Activated CD4-positive, alpha-beta T cell treated with anti-CD3 and anti-CD28 coated beads, Interleukin-2, amount 50 U/mL, for 4 hours (primary cell): Measurements from ENCODE around the gene MIEN1.
"Not testable (repeated sequence)": the region's sequence is repeated elsewhere in the genome, so short reads cannot be mapped to it uniquely, and the experiment has no call there.

Source experiments
- DNase-seq, 2 experiments: peaks; one replicate each; pipeline ENCODE4 v3.0.0-alpha.2; 2020

The MIEN1 gene, protein sequence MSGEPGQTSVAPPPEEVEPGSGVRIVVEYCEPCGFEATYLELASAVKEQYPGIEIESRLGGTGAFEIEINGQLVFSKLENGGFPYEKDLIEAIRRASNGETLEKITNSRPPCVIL

GRCh38 chr17:39730095-39730921, at the start of gene MIEN1:
Gene MIEN1, minus strand, starts transcription at chr17:39730532. Its CDS starts 37 bp downstream, at chr17:39730495.
- DNase-seq = peak; percentile 90 to 92

DNA sequence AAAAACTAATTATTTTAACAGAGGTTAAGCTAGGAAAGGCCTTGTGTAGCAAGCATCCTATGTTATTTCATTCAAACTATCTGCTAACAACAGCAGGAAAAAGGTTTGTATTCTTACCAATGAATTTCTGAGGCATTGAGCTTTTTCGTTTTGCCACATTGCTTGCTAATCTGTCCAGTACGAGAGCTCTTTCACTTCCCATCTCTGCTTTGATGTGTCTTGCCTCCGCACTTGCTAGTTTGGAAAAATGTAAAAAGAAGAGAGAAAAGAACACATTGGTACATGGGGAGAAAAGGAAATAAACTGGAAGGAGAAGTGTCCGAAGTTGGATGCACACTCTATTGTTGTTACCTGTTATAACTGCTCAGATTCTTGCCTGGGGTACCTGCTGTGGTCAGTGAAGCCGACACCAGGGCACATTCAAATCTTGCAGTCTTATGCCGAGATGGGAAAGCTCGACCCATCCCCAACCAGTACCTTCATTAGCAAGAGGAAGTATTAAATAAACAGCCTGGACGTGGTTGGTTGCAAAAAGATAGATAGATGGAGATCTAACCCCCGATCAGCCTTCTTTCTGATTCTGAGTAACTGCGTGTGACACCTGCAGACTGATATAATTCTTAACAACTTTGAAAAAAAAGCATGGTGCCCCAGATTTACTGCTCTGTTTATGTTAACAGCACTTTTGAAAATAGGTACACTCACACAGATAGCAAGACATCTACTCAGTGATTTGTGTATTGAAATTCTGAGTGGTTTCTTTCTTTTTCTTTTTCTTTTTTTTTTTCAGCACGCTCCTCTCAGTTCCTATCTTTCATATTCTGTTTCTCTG, 47.4 kb upstream of the MIEN1 start:
- no peak for DNase-seq

GRCh38 chr17:39776252-39776651, 45.9 kb upstream of the MIEN1 start:
- DNase-seq = no peak

DNA sequence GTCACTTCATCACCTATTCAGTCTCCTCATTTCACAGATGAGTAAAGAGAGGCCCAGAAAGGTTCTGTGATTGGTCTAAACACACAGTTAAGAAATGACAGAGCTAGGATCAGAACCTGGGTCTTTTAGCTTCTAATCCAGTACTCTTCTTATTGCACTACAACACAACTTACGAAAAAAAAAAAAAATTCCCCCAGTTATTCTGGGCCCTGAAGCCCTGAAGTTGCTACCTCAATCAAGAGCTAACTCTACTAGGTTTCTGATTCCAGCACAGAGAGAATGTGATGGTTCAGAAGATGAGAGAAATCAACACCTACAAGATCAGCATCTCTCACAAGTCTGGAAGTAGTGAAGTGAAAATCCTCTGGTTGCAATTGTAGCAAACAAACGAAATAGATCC, 44.7 kb upstream of the MIEN1 start:
- DNase-seq = no peak

DNA sequence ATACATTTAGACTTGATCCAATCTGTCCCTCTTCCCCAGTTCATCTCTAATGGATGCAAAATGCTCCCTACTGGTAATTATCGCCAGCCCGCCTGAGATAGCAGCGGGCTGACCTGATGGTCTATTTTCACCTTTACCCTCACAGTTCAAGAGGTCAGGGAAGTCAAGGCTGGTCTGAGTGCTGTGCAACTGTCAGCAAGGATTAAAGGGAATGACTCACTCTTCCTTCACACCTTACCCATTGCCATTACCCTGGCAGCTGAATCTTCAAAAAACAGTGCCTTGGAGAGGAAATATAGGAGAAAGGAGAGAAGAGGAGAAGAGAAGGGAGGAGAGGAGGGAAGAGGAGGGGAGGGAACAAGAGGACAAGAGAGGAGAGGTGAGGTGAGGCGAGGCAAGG, 43.7 kb upstream of the MIEN1 start:
- DNase-seq = no peak

DNA sequence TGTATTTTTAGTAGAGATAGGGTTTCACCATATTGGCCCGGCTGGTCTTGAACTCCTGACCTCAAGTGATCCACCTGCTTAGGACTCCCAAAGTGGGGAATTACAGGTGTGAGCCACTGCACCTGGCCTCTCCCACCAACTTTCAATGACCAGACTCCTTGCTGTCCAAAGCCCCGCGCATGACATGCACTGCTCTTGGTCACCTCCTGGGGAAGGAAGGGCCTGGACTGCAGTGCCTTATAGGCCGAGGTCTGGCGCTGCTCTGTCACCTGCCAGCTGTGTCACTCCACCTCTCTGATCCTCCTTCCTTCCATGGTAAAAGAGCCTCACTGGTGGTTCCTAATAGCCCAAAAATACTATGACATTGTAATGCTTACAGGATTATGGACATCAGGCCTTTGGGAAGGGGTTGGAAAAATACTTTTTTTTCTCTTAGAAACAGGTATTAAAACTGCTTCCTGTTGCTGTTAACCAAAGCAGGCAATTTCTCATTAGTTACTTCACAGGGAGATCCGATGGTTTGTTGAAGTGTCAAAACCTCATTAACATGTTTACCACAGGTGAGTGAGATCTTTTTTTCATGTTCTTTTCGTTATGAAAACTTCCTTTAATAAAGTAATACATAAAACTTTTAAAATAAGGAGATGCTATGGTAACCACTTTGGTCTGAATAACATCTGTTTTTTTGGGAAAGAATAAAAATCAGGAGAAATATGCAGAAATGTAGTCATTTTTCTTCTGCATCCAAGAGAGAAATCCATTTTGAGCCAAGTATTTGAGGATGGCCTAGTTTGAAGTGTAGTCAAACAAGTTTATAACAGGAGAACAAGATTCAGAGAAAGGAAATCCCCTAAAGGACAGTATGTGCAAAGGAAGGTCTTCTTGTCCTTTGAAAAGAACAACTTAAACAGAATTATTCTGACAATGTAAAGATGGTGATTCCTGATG, 42.9 kb upstream of the MIEN1 start:
- no peak for DNase-seq

- no peak for DNase-seq
Observed at GRCh38 chr17:39772415-39772814, 42.1 kb upstream of the MIEN1 start.

DNA sequence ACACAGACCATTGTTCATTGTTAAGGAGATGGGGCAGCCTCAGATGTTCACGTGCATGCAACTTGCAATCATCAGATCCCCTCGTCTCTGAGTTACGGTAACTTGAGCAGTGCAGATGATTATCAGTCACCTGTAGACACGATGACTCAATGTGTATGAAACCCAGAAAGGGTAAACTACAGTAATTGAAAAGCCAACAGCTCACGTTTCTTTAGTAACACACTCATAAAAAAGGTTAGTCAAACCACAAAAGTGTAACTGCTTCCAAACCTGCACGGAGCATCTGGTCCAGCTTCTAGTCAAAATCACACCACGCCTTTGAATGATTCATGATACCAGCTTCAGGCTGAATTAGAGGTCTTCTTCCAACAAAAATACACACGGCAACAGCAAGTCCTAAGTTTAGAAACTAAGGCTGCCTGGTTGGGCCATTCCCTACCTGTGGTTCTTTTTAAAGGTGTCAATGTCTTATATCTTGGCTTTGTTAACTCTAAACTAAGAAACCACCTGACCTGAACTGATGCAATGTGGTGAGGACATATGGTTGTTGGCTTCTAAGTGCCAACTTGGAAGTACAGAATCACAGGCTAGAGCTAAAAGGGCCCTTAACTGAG, 39.7 kb upstream of the MIEN1 start:
- DNase-seq = peak; percentile 50 to 59

- DNase-seq = no peak
Observed at GRCh38 chr17:39767147-39767546, 36.8 kb upstream of the MIEN1 start.

DNA sequence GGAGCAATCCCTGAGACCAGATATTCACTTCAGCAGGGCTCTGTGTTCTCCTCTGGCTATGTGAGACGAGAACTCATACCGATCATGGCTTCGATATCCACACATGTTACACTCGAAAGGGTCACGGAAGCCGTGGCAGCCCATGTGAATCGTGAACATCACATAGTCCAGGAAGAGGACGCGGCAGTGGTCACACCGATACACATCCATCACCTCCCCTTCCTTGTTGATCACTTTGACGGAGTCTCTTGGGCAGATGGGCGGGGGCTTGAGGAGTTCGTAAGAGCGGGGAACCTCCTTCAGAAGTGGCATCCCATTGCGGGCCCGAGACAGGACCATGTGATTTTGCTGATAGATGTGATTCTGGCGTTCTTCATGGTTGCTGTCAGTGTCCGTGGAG, 35.4 kb upstream of the MIEN1 start:
- no peak for DNase-seq

GRCh38 chr17:39765175-39765574, 34.8 kb upstream of the MIEN1 start:
- no peak for DNase-seq

DNA sequence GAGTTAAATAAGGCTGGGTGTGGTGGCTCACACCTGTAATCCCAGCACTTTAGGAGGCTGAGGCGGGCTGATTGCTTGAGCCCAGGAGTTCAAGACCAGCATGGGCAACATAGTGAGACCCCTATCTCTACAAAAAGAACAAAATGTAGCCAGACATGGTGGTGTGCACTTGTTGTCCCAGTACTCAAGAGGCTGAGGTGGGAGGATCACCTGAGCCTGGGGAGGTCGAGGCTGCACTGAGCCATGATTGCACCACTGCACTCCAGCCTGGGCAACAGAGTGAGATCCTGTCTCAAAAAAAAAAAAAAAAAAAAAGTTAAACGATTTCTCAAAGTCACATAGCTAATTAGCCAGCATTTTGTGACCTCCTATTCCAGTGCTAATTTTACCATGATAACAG, 33.8 kb upstream of the MIEN1 start:
- DNase-seq = not testable (repeated sequence)

- no peak for DNase-seq
Observed at GRCh38 chr17:39763051-39763820, 32.9 kb upstream of the MIEN1 start.

DNA sequence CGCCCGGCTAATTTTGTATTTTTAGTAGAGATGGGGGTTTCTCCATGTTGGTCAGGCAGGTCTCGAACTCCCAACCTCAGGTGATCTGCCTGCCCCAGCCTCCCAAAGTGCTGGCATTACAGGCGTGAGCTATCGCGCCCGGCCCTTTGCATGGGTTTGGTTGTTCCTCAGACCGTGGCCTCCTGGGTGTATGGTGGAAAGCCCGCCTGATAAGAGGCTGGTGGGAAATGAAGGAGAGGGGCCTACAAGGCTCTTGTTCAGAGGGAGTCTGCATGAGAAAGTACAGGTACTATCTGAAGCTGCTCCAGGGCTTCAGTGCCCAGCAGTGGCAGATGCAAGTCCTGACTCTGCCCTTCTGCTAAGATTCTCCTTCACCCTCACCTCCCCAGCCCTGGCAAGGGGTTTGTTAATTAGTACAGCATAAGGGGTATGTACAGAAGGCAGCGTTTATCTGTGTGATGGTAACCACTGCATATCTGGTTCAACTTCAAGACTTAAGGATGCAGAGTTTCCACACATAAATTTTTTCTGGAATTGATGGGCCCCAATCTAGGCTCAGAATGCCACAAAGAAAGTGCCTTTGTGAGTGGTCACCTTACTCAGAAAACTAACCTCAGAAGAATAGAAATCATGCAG, 31.6 kb upstream of the MIEN1 start:
- DNase-seq = no peak

DNA sequence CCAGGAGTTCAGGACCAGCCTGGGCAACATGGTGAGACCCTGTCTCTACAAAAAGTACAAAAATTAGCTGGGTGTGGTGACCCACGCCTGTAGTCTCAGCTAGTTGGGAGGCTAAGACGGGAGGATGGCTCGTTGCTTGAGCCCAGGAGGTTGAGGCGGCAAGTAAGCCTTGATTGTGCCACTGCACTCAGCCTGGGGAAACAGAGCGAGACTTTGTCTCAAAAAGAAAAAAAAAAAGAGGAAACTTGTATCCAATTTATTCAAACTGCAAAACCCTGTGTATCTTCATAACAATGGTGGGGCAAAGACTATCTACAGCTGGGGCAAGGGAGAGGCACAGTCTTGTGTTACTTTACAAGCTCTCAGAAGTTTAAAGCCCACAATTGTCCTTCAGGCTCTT, 28.9 kb upstream of the MIEN1 start:
- no peak for DNase-seq

DNA sequence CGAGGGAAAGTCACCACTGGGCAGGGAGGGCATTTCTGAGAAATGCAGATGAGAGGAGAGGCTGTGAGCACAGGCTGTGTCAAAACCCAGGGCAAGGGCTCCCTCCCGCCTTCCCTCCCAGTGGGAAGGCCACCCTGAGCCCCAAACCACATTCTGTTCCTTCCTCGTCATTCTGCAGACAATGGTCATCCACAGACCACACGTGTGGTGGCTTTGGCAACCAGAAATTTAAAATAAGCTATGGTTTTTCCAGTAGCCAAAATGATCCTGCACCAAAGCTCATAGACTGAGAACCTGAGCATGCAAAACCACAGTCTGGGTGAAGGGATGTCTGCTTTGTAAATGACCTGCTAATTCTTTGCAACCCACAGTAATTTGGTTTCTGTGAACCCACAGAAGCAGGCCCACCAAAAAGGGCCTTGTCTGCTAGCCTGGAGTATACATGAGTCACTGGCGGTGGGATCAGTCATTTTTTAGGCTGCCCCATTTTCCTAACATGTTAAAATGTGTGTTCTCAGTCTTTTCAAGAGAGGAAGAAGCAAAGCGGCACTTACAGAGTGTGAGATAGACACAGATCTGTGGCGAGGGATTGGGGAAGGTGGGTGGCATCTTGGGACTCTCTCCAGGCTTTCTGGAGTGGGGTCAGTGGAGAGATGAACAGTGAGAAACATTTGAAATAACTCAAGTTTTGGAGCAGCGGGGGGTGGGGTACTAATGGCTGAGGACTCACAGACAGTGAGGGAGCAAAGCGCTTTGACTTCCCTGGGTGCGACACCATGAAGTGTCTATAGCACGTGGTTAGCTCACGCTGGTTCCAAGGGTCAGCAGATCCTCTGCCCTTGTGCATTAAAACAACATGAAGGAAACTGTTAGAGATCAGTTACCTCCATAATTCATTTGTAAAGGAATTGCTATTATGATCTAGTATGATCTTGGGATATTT, 27.9 kb upstream of the MIEN1 start:
- peak; percentile 33 to 51 for DNase-seq

GRCh38 chr17:39757176-39757662, 26.9 kb upstream of the MIEN1 start:
- DNase-seq = no peak

DNA sequence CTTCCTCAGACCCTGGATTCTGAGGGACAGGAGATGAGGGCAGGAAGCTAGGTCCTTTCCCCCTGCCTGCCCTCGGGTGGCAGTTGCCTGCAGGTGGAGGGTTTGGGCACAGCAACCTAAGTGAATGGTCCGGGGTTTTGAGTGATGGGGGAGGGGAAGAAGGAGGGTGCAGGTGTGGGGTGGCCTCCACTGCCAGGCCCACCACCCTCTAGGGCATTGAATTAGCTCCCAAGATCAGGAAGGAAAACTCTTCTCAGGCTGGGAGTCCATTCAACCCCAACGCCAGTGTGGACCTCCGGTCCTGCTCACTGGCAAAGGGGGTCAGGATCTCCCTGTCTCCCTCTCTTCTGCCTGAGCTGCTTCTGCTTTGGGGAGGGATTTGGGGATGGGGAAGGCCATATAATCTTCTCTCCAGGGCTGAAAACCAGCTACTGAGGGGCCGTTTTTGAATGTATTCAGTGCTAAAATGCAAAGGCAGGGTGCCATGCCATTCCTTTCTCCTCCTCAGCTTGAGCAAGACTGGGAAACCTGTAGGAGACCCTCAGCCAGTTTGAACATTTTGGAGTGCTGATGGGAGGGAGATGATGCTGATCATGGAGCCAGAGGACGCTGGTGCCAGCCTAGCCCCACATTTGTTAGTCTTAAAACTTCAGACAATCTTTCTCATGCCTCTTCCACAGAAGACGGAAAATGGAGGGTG, 26.2 kb upstream of the MIEN1 start:
- DNase-seq = no peak
